ENCODE results near the gene RASD1. TPM values are rescaled to one million over a fixed set of nuclear protein-coding genes. Genes with fewer than 3 reads are reported as not detected.

RASD1 gene
- total and polyA plus RNA-seq, 2 experiments from 2014 or later, result 1.2 to 2.2 TPM

DNA sequence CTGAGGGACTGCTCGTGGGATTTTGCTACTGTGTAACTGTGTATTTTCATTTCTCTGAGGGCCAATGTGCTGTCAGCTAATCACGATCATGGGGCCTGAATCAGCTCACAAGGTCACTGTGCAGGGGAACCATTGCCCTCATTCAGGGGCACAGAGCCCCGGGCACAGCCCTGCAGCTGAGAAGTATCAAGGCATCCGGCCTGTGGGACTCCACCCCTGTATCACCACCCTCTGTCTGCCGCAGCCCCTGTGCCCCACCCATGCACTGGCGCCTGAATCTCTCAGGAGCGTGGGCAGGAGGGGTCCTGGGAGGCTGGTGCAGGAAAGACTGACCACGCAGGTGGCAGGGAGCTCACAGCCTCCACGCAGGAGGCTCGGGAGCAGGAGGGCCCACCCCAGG, 43.4 kb upstream of the RASD1 start:
- Histone ChIP-seq H4K20me1 (ENCODE audit: insufficient read depth) (no peaks in the 10 kb centered on the region), H3K9me2 (ENCODE audit: insufficient read depth) (no peaks in the 10 kb centered on the region), H3K9me3 (ENCODE audit: low read depth) (no peaks in the 10 kb centered on the region), H3K36me3 (ENCODE audit: low read depth) (no peaks in the 10 kb centered on the region), H3K4me3 (no peak overlapping the region), H2AFZ (no peak overlapping the region), H3K4me1 (ENCODE audit: insufficient read depth) (no peaks in the 10 kb centered on the region), H3K9ac (no peak overlapping the region), H3K27me3 (replicated peaks; ENCODE audit: insufficient read depth) (no peaks in the 10 kb centered on the region), H3K27ac (no peak overlapping the region), H3K79me2 (ENCODE audit: insufficient read depth) (no peaks in the 10 kb centered on the region), H3K4me2 (ENCODE audit: unreplicated experiment) (no peak overlapping the region), H3F3A (ENCODE audit: insufficient read depth) (no peaks in the 10 kb centered on the region)
- TF ChIP-seq EZH2phosphoT487 (IDR thresholded peaks at IDR 0.05; ENCODE audit: insufficient read depth, low read depth) (no peak), EZH2 (IDR thresholded peaks at IDR 0.05; ENCODE audit: insufficient read depth, poor library complexity, severe bottlenecking) (no peak)
- WGBS, 2 experiments (ENCODE audit: low coverage in 1 of 2, low lambda C conversion rate in 2 of 2, missing lambda C conversion rate in 2 of 2), result 86% methylated on average over 10 of the region's 10 CpGs
- in situ Hi-C loops (cut with MboI), result no loop called here
- DNase-seq, result no peak

DNA sequence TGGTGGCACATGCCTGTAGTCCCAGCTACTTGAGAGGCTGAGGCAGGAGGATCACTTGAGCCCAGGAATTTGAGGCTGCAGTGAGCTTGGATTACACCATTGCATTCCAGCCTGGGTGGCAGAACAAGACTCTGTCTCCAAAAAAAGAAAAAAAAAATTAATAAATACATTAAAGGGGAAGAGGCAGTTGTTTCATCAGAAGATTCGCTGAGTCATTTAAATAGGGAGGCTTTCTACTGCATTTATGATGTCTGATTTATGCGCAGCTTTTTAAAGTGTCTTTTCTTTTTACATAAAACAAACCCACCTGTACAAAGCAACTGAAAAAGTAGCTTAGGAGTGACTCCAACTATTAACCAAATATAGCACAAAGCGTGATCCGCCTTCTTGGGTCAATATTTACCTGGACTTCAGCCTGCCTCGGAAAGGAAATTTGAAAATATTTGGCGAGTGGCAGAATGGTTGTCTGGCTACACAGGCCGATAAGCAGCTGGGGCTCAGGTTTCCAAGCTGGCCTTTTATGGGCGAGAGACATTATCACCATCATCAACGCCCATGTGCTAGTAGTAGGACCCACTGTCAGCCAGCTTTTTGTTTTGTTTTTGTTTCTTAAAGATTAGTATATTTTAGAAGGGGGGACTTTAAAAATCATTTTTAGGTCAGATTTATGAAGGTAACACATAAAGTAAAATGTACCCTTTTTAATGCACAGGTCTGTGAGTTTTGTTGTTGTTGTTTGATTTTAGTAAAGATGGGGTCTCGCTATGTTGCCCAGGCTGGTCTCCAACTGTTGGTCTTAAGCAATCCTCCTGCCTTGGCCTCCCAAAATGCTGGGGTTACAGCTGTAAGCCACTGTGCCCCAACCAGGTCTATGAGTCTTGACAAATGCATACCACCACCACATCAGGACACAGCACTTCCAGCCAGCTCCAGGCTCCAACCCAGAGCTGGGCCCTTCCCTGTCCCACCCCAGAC, 42.5 kb upstream of the RASD1 start:
- no peaks in the 10 kb centered on the region for H3K4me1 ChIP-seq (ENCODE audit: insufficient read depth)
- H2AFZ ChIP-seq, result no peak overlapping the region
- in situ Hi-C loops (cut with MboI), result no loop called here
- H3K9ac ChIP-seq, result no peak overlapping the region
- no peaks in the 10 kb centered on the region for H3K9me2 ChIP-seq (ENCODE audit: insufficient read depth)
- no peaks in the 10 kb centered on the region for H3K79me2 ChIP-seq (ENCODE audit: insufficient read depth)
- H3K4me2 ChIP-seq (ENCODE audit: unreplicated experiment), result no peak overlapping the region
- H3K27me3 ChIP-seq (replicated peaks; ENCODE audit: insufficient read depth), result no peaks in the 10 kb centered on the region
- H3K27ac ChIP-seq, result no peak overlapping the region
- no peak for TF ChIP-seq EZH2 (IDR thresholded peaks at IDR 0.05; ENCODE audit: insufficient read depth, poor library complexity, severe bottlenecking)
- TF ChIP-seq EZH2phosphoT487 (IDR thresholded peaks at IDR 0.05; ENCODE audit: insufficient read depth, low read depth), result no peak
- DNase-seq, result no peak
- no peaks in the 10 kb centered on the region for H4K20me1 ChIP-seq (ENCODE audit: insufficient read depth)
- no peaks in the 10 kb centered on the region for H3F3A ChIP-seq (ENCODE audit: insufficient read depth)
- 97% methylated on average over 10 of the region's 10 CpGs for WGBS, 2 experiments (ENCODE audit: low coverage in 1 of 2, low lambda C conversion rate in 2 of 2, missing lambda C conversion rate in 2 of 2)
- no peak overlapping the region for H3K4me3 ChIP-seq
- no peaks in the 10 kb centered on the region for H3K36me3 ChIP-seq (ENCODE audit: low read depth)
- H3K9me3 ChIP-seq (ENCODE audit: low read depth), result no peaks in the 10 kb centered on the region

DNA sequence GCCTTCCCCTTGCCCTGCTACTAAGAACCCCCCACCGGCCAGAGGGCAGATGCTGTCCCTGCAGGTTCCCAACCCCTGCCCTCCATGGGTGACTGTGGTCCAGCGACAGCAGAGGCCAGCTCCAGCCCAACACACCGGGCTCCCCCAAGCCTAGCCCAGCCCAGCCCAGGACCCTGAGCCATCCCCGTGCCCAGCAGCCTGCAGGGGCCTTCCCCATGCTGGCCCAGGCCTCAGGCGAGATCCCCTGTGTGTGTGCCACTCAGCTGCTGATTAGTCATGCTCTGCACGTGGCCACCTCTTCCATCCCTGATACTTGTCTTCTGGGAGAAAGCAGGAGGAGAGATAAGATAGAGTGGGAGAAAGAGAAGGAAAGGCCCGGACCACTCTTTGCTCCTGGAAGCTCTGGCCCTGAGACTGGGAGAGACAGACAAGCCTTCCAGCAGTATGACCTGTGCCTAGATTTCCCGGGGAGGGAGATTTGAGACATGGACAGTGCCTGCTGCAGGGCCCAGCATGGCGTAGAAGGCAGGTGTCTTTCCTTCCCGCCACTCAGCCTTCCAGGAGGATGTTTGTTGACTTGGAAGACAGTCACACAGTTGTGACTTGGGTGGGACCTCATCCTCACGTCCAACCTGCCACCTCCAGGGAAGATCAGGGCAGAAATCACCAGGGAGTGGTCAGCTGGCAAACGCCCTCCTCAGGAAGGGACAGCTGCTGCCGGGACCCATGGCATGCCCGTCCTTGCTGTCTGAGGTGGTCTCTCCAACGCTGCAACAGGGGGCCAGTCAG, 41.3 kb upstream of the RASD1 start:
- no peaks in the 10 kb centered on the region for H3K27me3 ChIP-seq (replicated peaks; ENCODE audit: insufficient read depth)
- H2AFZ ChIP-seq, result no peak overlapping the region
- no peaks in the 10 kb centered on the region for H3K36me3 ChIP-seq (ENCODE audit: low read depth)
- in situ Hi-C loops (cut with MboI), result no loop called here
- WGBS, 2 experiments (ENCODE audit: low coverage in 1 of 2, low lambda C conversion rate in 2 of 2, missing lambda C conversion rate in 2 of 2), result 92 to 93% methylated on average over 15 of the region's 15 CpGs
- H3K4me2 ChIP-seq (ENCODE audit: unreplicated experiment), result no peak overlapping the region
- no peak overlapping the region for H3K4me3 ChIP-seq
- H4K20me1 ChIP-seq (ENCODE audit: insufficient read depth), result no peaks in the 10 kb centered on the region
- no peaks in the 10 kb centered on the region for H3K9me3 ChIP-seq (ENCODE audit: low read depth)
- H3K79me2 ChIP-seq (ENCODE audit: insufficient read depth), result no peaks in the 10 kb centered on the region
- H3F3A ChIP-seq (ENCODE audit: insufficient read depth), result no peaks in the 10 kb centered on the region
- TF ChIP-seq EZH2phosphoT487 (IDR thresholded peaks at IDR 0.05; ENCODE audit: insufficient read depth, low read depth), result no peak
- TF ChIP-seq EZH2 (IDR thresholded peaks at IDR 0.05; ENCODE audit: insufficient read depth, poor library complexity, severe bottlenecking), result no peak
- no peaks in the 10 kb centered on the region for H3K9me2 ChIP-seq (ENCODE audit: insufficient read depth)
- H3K27ac ChIP-seq, result no peak overlapping the region
- no peak for DNase-seq
- no peak overlapping the region for H3K9ac ChIP-seq
- no peaks in the 10 kb centered on the region for H3K4me1 ChIP-seq (ENCODE audit: insufficient read depth)

DNA sequence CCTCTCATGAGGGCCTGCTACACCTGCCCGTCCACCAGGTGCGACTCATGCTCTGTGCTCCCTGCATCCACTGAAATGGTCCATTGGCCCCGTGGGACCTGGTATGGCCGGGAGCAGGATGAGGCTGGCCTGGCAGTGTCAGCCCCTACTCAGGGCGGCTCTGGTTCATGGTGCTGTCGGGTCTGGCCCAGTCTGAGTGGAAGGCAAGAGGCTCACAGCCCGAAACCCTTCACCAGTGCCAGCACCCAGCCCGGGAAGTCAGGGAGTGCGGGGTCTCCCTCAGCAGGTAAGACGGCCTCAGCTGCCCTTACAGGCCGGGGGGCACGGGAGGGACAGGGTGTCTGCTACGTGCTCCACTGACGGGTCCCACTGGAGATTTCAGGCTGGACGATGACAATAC, 40.5 kb upstream of the RASD1 start:
- Histone ChIP-seq H3K9me2 (ENCODE audit: insufficient read depth) (no peaks in the 10 kb centered on the region), H3K27me3 (replicated peaks; ENCODE audit: insufficient read depth) (no peaks in the 10 kb centered on the region), H3K36me3 (ENCODE audit: low read depth) (no peaks in the 10 kb centered on the region), H3K9ac (no peak overlapping the region), H3K79me2 (ENCODE audit: insufficient read depth) (no peaks in the 10 kb centered on the region), H3K4me3 (no peak overlapping the region), H3K9me3 (ENCODE audit: low read depth) (no peaks in the 10 kb centered on the region), H3K4me2 (ENCODE audit: unreplicated experiment) (no peak overlapping the region), H3K4me1 (ENCODE audit: insufficient read depth) (no peaks in the 10 kb centered on the region), H3F3A (ENCODE audit: insufficient read depth) (no peaks in the 10 kb centered on the region), H4K20me1 (ENCODE audit: insufficient read depth) (no peaks in the 10 kb centered on the region), H2AFZ (no peak overlapping the region), H3K27ac (no peak overlapping the region)
- no peak for TF ChIP-seq EZH2 (IDR thresholded peaks at IDR 0.05; ENCODE audit: insufficient read depth, poor library complexity, severe bottlenecking)
- TF ChIP-seq EZH2phosphoT487 (IDR thresholded peaks at IDR 0.05; ENCODE audit: insufficient read depth, low read depth), result no peak
- in situ Hi-C loops (cut with MboI), result no loop called here
- 89% methylated on average over 15 of the region's 15 CpGs for WGBS, 2 experiments (ENCODE audit: low coverage in 1 of 2, low lambda C conversion rate in 2 of 2, missing lambda C conversion rate in 2 of 2)
- DNase-seq, result no peak
